GM04504 (cell line): ENCODE data around the gene ACAD10.
"Not testable (repeated sequence)": the region's sequence is repeated elsewhere in the genome, so short reads cannot be mapped to it uniquely, and the experiment has no call there.

Experiments
- DNase-seq: peaks from one replicate; pipeline ENCODE4 v3.0.0-alpha.2; 2012; ENCODE audit warnings: low read depth

Gene ACAD10

GRCh38 chr12:111753144-111753881 is 67.5 kb downstream of the ACAD10 start:
- no peak for DNase-seq

- no peak for DNase-seq
Measured at GRCh38 chr12:111754671-111755070, 68.8 kb downstream of the ACAD10 start.

- no peak for DNase-seq
Measured at GRCh38 chr12:111756196-111756595, 70.3 kb downstream of the ACAD10 start.

GRCh38 chr12:111756681-111757080 is 70.8 kb downstream of the ACAD10 start:
- DNase-seq = no peak

DNA sequence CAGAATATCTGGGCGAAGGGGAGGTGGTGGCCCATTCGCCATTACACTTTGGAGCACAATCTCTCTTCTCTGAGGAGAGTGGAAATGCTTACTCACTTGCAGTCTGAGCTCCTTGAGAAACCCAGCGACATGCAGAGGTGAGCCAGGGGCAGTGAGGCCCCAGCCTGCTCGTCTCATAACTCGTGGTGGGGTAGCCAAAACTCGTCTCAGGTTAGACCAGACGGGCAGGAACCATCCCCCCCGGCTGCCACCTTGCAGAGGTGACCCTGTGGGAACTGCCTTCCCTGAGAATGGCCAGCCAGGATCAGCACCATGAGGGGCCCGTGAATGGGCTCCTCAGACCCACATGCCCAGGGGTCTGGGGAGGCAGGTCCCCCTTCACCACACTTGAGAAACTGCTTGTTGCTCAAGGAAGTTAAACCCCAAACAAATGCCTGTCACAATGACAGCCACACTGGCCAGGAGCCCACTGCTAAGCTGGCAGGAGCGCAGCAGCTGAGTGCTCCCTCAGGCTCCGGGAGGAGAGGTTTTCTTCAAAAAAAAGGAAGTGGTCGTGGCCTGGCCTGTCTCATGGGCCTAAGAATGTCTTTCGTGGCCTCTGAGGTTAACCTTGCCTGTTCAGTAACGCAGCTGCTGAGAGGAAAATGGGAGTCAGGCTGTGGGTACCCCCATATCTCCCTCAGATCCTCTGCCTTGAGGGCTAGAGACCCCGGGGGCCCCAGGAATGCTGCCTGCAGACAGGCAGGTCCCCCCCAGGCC is 71.7 kb downstream of the ACAD10 start:
- no peak for DNase-seq

DNA sequence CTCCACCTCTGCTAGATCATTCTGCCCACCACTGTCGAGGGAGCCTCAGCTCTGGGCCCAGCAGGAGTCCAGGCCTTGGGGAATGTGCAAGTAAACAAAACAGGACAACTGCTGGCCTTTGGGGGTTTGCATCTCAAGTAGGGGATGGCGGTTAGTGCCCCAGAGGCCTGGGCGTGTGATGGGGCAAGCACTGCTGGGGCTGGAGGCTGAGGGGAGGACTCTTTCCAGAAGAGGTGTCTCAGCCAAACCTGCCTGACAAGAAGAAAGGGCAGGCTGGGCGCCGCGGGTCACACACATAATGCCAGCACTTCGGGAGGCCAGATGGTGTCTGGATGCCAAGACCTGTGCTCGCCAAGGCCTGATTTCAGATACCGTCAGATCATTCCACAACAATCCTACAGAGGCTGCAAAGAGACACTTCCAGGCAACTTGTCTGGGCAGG is 72.3 kb downstream of the ACAD10 start:
- no peak for DNase-seq

DNA sequence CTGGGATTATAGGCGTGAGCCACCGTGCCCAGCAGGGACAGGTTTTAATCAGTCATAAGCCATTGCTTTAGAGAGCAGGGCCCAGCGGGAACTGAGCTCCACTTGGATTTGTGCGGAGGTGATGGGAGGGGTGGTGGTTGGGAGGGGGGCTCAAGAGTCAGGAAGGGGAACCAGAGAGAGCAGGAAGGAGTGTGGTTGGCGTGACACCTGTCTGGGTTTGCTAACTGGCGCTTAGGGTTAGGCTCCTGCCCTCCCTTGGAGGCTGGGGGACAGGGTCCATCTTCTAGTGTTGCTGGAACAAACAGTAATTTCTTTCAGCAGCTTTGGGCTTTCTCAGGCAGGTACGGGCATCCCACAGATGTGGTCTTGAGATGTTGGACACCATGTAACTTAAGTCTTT is 73.4 kb downstream of the ACAD10 start:
- DNase-seq = no peak

- DNase-seq = no peak
Measured at GRCh38 chr12:111759991-111760390, 74.1 kb downstream of the ACAD10 start.

DNA sequence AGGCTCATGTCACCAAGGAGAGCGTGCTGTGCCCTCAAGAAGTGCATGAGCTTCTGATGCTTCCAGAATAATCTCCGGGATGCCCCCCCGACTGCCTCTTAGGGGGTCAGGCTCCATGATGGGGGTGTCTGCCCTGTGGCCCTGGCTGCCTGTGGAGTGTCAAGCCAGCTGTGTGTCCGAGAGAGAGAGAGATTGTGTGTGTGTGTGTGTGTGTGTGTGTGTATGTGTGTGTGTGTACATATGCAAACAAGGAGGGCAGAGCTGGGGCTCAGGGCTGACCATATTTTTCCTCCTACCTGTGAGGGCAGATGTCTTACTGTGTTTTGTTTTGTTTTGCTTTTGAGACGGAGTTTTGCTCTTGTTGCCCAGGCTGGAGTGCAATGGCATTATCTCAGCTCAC is 75.2 kb downstream of the ACAD10 start:
- DNase-seq = no peak

DNA sequence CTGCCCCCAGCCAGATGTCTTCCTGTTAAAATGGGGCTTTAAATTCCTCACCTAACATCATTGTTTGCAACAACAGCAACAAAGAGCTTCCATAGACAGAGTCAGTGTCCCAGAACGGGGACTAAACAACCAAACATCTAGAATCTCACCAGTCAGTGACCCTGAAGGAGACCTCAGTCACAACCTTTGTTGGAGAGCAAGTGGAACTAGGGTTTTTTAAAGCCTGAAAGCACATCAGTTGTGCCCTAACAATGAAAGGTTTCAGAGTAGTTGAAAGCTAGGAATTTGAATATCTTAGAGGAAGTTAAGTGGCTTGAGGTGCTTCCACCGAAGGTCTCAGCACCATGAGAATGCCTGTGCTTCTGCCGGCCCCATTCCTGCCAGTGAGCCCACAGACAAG is 75.9 kb downstream of the ACAD10 start:
- no peak for DNase-seq

DNA sequence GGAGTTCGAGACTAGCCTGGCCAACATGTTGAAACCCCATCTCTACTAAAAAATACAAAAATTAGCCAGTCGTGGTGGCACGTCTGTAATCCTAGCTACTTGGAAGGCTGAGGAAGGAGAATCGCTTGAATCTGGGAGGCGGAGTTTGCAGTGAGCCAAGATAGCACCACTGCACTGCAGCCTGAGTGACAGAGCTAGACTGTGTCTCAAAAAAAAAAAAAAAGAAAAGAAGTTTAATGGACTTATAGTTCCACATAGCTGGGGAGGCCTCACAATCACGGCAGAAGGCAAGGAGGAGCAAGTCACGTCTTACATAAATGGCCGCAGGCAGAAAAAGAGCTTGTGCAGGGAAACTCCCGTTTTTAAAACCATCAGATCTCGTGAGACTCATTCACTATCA is 77.7 kb downstream of the ACAD10 start:
- not testable (repeated sequence) for DNase-seq

GRCh38 chr12:111764120-111764821 is 78.4 kb downstream of the ACAD10 start:
- no peak for DNase-seq

DNA sequence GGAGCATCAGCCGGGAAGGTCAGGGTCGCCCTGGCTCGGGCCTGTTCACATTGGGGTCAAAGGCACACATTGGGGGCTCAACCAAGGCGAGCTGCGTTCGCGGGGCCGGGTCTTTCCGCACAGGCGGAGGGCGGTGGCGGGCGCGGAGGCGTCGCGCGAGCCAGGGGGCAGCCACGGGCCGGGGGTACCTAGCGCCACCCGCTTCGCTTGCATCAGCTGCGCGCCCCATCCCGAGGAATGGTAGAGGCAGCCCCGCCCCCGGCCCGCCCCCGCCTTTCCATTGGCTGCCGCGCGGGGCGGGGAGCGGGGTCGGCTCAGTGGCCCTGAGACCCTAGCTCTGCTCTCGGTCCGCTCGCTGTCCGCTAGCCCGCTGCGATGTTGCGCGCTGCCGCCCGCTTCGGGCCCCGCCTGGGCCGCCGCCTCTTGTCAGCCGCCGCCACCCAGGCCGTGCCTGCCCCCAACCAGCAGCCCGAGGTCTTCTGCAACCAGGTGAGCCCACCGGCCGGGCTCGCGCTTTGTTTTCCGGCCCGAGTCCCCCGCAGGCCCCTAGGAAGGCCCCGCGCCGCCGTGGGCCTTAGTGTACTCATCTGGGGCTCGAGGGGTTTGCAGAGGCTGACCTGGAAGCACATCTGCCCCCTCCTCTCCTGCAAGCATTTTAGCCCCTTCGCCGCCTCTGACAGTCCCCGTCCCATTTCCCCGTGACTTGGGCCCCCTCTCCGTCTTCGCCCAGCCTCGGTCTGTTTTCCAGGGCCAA is 80.9 kb downstream of the ACAD10 start, which contains the start of gene ALDH2:
TSS of gene ALDH2 (plus strand) at position 326 of the 754 bp plus-strand sequence. CDS start at position 376, 50 bp downstream.
- DNase-seq = no peak

GRCh38 chr12:111767362-111768158 is 81.7 kb downstream of the ACAD10 start:
- no peak for DNase-seq

DNA sequence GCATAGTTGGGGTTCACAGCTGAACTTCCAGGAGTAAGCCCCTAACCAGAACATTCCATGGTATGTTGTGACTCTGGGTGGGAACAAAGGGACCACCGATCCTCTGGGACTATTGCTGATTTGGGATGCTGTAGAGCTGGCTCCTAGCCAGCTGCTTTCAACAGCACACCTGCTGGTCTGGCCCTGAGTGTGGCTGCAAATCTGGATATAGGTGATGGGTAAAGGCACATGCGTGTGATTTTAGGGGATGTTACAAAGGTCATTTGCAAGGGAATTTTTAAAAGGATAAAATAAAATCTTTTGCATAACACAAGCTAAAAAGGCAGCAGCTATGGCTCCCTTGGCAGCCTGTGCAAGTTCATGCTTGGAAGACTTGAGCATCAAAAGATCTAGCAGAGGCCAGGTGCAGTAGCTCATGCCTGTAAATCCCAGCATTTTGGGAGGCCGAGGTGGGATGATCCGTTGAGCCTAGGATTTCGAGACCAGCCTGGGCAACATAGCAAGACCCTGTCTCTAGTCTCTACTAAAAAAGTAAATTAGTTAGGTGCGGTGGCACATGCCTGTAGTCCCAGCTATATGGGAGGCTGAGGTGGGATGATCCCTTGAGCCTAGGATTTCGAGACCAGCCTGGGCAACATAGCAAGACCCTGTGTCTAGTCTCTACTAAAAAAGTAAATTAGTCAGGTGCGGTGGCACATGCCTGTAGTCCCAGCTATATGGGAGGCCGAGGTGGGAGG is 82.5 kb downstream of the ACAD10 start:
- DNase-seq = no peak

DNA sequence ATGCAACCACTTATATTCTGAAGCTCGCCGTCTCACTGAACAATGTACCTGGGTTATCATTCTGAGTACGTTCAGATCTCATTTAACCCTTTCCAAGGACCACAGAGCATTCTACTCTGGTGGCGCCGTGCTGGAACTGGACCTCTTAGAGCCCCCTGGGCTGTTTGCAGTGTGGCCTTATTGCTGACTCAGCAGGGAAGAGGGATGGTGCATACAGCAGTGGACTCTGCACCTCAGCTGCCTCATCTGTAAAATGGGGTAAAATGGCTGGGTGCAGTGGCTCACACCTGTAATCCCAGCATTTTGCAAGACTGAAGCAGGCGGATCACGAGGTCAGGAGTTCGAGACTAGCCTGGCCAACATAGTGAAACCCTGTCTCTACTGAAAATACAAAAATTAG is 83.7 kb downstream of the ACAD10 start:
- DNase-seq = no peak

DNA sequence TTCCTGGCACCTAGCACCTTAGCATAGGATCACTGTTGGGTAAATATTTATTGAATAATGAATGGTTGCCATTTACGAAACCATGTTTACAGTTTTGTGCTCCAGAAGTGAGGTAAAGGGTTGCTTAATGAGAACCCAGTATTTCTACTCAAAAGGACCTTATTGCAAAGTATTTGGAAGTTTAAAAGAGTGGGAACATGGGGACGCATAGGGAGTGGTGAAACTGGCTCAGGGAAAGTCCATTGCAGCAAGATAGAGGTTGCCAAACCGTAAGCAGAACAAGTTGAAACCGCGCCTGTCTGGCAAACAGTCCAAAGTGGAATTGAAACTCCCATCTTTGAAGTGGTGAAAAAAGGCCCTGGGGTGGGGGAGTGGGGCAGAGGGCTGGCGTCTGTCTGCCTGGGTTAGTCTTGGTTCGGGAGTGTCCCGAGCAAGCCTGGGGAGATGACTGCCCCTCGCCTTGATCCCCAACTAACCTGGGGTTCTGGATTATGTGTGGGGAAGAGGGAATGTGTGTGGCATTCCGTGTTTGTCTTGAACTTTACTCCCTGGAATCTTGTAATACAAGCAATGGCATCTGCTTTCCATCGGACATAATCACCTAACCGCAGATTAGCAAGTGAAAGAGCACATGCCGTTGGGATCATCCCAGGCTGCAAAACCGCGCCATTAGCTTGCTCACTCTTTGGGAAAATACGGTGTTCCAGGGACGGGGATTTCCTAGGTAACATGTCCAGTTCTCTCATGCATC is 88.1 kb downstream of the ACAD10 start:
- peak; percentile 76 for DNase-seq

- DNase-seq = no peak
Measured at GRCh38 chr12:111775205-111776193, 89.6 kb downstream of the ACAD10 start.
